H1 (cell line): Measurements from ENCODE around the gene FBN3.

ENCODE experiments used
- EGR1 ChIP-seq: IDR thresholded peaks from 2 replicates; pipeline ENCODE4 v1.6.1; 2011; ENCODE audit warnings: low read depth, low read length, borderline replicate concordance
- POLR2A ChIP-seq, 2 experiments: IDR thresholded peaks; 1 replicate in 1 of 2; 2 replicates in 1 of 2; pipeline ENCODE4 v1.6.1; 2011; ENCODE audit warnings: low read depth in 2 of 2, low read length in 2 of 2, mild to moderate bottlenecking in 2 of 2; ENCODE audit errors: control extremely low read depth in 1 of 2
- POLR2AphosphoS5 ChIP-seq: IDR thresholded peaks from 2 replicates; pipeline ENCODE4 v1.6.1; 2011; ENCODE audit warnings: low read depth, low read length
- SP2 ChIP-seq: IDR thresholded peaks from 2 replicates; pipeline ENCODE4 v1.6.1; 2012; ENCODE audit warnings: mild to moderate bottlenecking, low read length, inconsistent platforms

DNA sequence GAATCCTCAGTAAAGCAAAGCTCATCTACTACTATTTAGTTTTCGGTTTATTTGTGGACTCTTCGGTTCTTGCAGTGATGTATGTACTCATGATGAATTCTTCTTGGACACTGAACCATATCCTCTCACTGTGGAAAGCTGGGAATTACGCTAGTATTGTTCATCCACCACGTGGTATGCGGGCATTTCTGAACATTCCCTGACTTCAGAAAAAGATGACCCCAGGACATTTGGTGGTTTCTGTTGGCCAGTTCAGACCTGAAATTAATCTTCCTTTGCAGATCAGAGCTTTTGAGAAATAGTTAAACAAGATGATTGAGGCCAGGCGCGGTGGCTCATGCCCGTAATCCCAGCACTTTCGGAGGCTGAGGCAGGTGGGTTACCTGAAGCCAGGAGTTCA, 25.3 kb upstream of the FBN3 start:
- TF ChIP-seq EGR1 (no peak), SP2 (no peak), POLR2AphosphoS5 (no peak), POLR2A (IDR thresholded peaks at IDR 0.05; ENCODE audit: control extremely low read depth in 1 of 2, low read depth in 2 of 2, low read length in 2 of 2) (no peak)
